GM19468 (cell line): ENCODE measurements around the gene TSHB.

Experiments used
- ATAC-seq: cut with Tn5 transposase; IDR thresholded peaks from one replicate; pipeline ENCODE4 v1.9.1; 2021; ENCODE audit warnings: mild to moderate bottlenecking, moderate library complexity, moderate number of reproducible peaks; ENCODE audit not compliant: unreplicated experiment; ENCODE audit errors: extremely low read depth

The TSHB gene

GRCh38 chr1:115057661-115058254 is 28.1 kb downstream of the TSHB start:
- ATAC-seq, result no peak

DNA sequence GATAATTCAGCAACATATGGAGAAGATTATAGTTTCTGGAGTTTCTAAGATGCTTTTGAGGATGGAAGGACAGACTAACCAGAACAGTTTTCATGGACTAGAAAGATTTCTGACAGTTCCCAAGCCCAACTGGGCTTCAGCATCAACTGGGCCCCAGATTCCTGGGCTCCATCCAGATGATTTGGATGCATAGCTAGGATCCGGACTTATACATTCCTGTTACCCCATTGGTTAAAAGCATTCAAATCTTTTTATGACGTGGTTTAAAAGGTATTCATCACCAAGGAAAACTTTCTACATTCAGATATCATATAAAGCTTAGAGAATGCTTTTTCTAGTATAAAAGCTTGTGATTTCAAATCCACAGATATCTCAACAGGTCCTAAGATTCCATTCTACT is 29.7 kb downstream of the TSHB start:
- no peak for ATAC-seq

- no peak for ATAC-seq
Measured at GRCh38 chr1:115060501-115060900, 30.9 kb downstream of the TSHB start.

- no peak for ATAC-seq
Measured at GRCh38 chr1:115062542-115063004, 32.9 kb downstream of the TSHB start.

GRCh38 chr1:115063228-115063901 is 33.7 kb downstream of the TSHB start:
- ATAC-seq, result no peak

DNA sequence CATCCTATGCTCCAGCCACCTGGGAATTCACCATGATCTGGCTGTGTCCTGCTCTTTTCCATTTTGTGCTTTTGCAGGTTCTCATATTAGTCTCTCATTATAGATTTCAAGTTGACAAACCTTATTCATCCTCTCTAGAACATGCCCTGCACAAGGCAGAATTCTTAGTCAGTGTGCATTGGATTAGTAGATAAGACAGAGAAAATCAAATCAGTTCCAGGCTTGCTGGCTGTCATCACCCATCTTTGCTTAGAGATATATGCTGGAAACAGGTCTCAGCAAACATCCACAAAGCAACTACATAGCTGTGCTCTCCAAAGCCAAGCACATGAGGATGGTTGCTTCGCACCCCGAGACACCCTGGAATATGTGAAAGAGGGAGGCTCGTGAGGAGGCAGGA is 34.8 kb downstream of the TSHB start:
- no peak for ATAC-seq

- no peak for ATAC-seq
Measured at GRCh38 chr1:115065021-115065420, 35.4 kb downstream of the TSHB start.

DNA sequence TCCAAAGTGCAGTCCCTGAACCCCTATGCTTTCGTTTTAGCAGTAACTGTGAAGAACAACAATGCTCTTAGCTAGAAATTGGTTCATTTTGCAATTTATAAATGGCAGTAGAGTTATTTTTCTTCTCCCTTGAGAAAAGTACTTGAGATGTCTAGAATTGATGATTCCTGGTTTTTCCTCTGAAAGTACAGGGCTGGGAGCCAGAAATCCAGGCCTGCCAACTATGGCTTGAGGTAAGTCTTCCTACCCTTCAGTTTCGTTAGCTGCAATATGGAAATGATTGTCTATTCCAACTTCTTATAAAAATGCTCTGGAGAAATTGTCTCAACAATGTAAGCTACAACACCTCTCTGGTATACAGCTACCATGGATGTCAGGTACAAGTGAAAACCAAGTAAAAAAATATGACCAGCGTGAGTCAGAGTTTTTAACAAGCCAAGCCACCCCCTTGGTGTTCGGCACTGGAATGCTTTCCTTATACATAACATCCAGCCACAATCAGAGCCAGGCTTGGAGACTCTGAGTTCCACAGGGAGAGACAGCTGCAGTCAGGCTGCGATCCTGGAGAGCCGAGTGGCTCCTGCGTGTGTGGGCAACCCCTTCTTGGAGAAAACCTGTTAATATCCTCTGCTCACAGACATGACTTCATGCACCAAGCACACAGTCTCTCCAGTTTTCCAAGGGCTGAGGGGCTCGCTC is 37.7 kb downstream of the TSHB start:
- ATAC-seq, result no peak

GRCh38 chr1:115068826-115069585 is 39.4 kb downstream of the TSHB start:
- ATAC-seq, result no peak

DNA sequence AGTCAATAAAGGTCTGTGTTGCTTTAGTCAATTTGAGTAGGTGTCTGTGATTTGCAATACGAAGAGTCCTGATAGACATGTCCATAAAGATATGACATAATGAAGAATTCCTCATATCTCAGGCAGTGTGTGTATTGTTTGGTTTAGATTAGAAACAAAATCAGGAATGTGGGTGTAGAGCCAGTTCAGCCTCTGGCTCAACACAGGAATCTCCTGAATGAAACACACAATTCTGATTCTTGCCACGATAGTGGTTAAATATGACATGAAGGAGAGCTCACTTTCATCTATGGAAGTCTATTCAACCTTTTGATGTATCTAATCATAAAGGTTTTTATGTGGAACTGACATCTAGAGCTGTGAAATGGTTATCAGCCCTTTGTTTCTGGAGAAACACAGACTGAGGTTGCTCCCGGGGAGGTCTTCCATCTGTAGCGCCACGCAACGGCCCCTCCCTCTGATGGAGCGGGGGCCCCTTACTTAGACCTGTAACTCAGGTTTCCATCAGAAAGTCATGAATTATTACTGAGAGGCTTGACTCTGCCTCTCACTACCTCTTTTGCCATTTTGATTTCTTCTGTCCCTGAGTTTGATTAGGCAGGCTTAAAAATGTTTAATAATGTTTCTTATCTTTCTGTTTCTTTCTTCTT is 40.2 kb downstream of the TSHB start:
- no peak for ATAC-seq

GRCh38 chr1:115071012-115071664 is 41.5 kb downstream of the TSHB start:
- no peak for ATAC-seq

DNA sequence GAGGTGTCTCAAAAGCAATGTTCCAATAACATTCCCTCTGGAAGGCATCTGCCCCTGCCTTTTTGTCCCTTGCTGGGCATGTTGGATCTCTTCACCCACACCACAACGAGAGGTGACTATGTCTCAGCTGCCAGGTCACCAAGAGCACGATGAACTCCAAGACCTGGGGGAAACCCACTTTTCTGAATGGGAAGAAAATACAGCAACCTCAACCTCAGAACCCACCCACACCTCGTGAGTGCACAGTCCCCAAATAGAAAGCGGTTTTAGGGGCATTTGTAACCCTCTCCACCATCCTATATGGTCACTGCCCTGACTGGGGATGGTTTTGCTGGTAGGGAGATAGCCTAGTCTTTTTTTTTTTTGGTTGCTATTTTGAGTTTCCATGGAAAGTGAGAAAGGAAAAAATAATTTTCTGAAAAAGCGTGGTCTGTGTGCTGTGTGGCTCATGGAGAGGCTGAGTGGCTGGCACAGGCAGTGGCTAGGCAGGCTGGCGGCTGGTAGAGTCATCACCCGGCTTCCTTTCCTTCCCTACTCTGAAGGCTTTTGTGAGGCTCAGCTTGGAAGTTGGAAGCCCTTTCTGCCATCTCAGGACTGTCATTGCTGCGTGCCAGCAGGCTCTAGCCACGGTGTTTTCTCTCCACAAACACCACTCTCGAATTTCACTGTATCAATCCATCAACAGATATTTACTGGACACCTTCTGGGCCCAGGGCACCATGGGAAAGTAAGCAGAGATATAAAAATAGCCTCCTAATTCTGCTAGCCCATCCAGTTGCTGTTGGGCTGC is 43.9 kb downstream of the TSHB start:
- ATAC-seq, result no peak

GRCh38 chr1:115074839-115075534 is 45.4 kb downstream of the TSHB start:
- no peak for ATAC-seq

GRCh38 chr1:115076384-115076915 is 46.8 kb downstream of the TSHB start:
- ATAC-seq, result no peak

DNA sequence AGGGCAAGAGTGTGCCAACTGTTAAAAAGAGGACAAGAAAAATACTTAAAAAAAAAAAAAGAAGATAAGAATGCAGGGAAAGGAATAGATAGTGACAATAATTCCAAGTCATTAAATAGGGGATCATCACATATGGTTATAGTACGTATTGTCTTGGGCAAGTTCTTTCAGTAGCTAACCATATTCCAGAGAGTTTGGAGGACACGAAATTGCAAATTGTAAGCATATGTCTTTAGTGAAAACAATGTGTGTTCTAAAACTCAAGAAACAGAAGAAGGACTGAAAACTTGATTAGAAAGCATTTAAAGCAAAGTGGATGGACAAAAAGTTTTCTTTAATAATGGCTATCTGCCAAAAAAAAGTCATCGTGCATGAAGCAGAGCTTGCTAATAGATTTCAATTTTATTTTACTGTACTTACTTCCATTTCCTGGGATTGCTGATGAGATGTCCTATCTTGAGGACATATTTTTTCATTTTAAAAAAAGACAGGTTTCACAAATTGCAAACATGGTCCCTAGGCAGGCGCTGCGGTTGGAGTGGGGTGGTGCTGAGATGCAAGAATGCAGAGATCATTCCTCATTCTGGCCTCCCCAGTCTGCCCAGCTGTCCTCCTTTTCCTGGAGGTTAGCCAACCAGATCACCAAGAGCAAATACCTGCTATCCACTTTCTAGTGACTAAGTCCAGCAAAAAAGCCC is 47.8 kb downstream of the TSHB start:
- no peak for ATAC-seq

- no peak for ATAC-seq
Measured at GRCh38 chr1:115077984-115078330, 48.3 kb downstream of the TSHB start.

DNA sequence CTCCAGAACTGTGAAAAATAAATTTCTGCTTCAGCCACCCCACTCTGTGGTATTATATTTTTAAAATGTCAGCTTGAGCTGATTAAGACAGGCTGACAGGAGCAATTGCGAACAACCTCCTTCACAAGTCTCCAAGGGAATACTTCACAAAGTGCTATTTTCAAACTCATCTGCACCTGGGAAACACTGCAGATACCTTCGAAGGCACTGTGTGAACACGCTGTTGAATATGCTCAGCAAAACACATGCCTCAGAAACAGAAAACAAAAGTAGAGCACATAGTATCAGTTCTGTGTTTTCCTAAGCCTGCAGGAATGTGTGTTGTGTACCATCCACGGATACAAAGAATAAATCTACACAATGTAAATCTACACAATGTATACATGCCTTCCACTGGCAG is 49.1 kb downstream of the TSHB start:
- ATAC-seq, result no peak

- no peak for ATAC-seq
Measured at GRCh38 chr1:115082949-115083348, 53.3 kb downstream of the TSHB start.
